HG02759 (cell line): ENCODE results near the gene TRMT61A.

ENCODE experiments used
- ATAC-seq: cut with Tn5 transposase; IDR thresholded peaks from one replicate; pipeline ENCODE4 v1.9.1; 2021; ENCODE audit warnings: mild to moderate bottlenecking, moderate library complexity; ENCODE audit not compliant: unreplicated experiment

The TRMT61A gene

GRCh38 chr14:103561381-103562178 lies 32.6 kb downstream of the TRMT61A start:
- peak; percentile 13 for ATAC-seq

GRCh38 chr14:103562179-103562428 lies 33.1 kb downstream of the TRMT61A start:
- ATAC-seq: no peak

GRCh38 chr14:103562429-103563225 lies 33.6 kb downstream of the TRMT61A start, which contains the start of the genes BAG5 and COA8:
TSS of gene BAG5 (minus strand) at chr14:103562657. CDS start at chr14:103561164, 1,493 bp downstream.
TSS of gene COA8 (plus strand) at chr14:103562960. CDS start at chr14:103563002, 42 bp downstream.
- ATAC-seq: peak; percentile 86

GRCh38 chr14:103563226-103563620 lies 34.2 kb downstream of the TRMT61A start:
- no peak for ATAC-seq

- no peak for ATAC-seq
Measured at GRCh38 chr14:103563844-103564505, 35.0 kb downstream of the TRMT61A start.

GRCh38 chr14:103568952-103569351 lies 40.0 kb downstream of the TRMT61A start:
- ATAC-seq: no peak

- no peak for ATAC-seq
Measured at GRCh38 chr14:103569408-103569807, 40.4 kb downstream of the TRMT61A start.

- ATAC-seq: no peak
Measured at GRCh38 chr14:103574104-103574503, 45.1 kb downstream of the TRMT61A start.

- no peak for ATAC-seq
Measured at GRCh38 chr14:103574707-103575285, 45.8 kb downstream of the TRMT61A start.

GRCh38 chr14:103576371-103577024 lies 47.5 kb downstream of the TRMT61A start:
- ATAC-seq: no peak

- no peak for ATAC-seq
Measured at GRCh38 chr14:103578401-103579075, 49.5 kb downstream of the TRMT61A start.

GRCh38 chr14:103581206-103581605 lies 52.2 kb downstream of the TRMT61A start:
- ATAC-seq: no peak

GRCh38 chr14:103581954-103582703 lies 53.1 kb downstream of the TRMT61A start:
- no peak for ATAC-seq

- no peak for ATAC-seq
Measured at GRCh38 chr14:103584326-103584915, 55.4 kb downstream of the TRMT61A start.
